H9 (cell line): ENCODE data around the gene GOLPH3L. TPM values are rescaled to one million over a fixed set of nuclear protein-coding genes. Genes with fewer than 3 reads are reported as not detected.

Experiments
- DNase-seq: peaks from one replicate; pipeline ENCODE4 v3.0.0-alpha.2; 2017
- H2AFZ ChIP-seq: one replicate; pipeline ENCODE4 v1.6.1; 2013; ENCODE audit warnings: mild to moderate bottlenecking, low read length, control low read depth, moderate library complexity
- H2AK5ac ChIP-seq: 2 replicates; pipeline ENCODE4 v1.6.1; 2013; ENCODE audit warnings: low read length, control low read depth, mixed read lengths; ENCODE audit not compliant: insufficient read length
- H2BK120ac ChIP-seq: one replicate; pipeline ENCODE4 v1.6.1; 2013; ENCODE audit warnings: low read depth, mild to moderate bottlenecking, low read length, control low read depth, inconsistent platforms; ENCODE audit not compliant: poor library complexity, severe bottlenecking
- H2BK12ac ChIP-seq: 2 replicates; pipeline ENCODE4 v1.6.1; 2013; ENCODE audit warnings: low read length, control low read depth, mixed read lengths, low read depth; ENCODE audit not compliant: insufficient read length
- H2BK15ac ChIP-seq: 2 replicates; pipeline ENCODE4 v1.6.1; 2013; ENCODE audit warnings: low read depth, low read length, control low read depth
- H2BK20ac ChIP-seq: one replicate; pipeline ENCODE4 v1.6.1; 2013; ENCODE audit warnings: low read depth, mild to moderate bottlenecking, low read length, control low read depth, inconsistent platforms; ENCODE audit not compliant: poor library complexity, severe bottlenecking
- H2BK5ac ChIP-seq: 2 replicates; pipeline ENCODE4 v1.6.1; 2013; ENCODE audit warnings: low read length, control low read depth, mixed read lengths; ENCODE audit not compliant: insufficient read length
- H3K14ac ChIP-seq: 2 replicates; pipeline ENCODE4 v1.6.1; 2013; ENCODE audit warnings: low read length, control low read depth; ENCODE audit not compliant: insufficient read depth
- H3K18ac ChIP-seq: 2 replicates; pipeline ENCODE4 v1.6.1; 2013; ENCODE audit warnings: low read depth, mild to moderate bottlenecking, mixed read lengths, low read length, control low read depth; ENCODE audit not compliant: insufficient read length
- H3K23ac ChIP-seq: 2 replicates; pipeline ENCODE4 v1.6.1; 2013; ENCODE audit warnings: low read length, control low read depth, mixed read lengths, low read depth; ENCODE audit not compliant: insufficient read length
- H3K23me2 ChIP-seq: 2 replicates; pipeline ENCODE4 v1.6.1; 2013; ENCODE audit warnings: low read depth, mild to moderate bottlenecking, mixed read lengths, low read length, control low read depth; ENCODE audit not compliant: insufficient read length, poor library complexity, severe bottlenecking
- H3K27ac ChIP-seq: 2 replicates; pipeline ENCODE4 v1.5.1; 2013; ENCODE audit warnings: low read length, control low read depth, mixed read lengths, low read depth; ENCODE audit not compliant: insufficient read length
- H3K27me3 ChIP-seq: 2 replicates; pipeline ENCODE4 v1.6.1; 2013; ENCODE audit warnings: low read length, control low read depth, inconsistent platforms; ENCODE audit not compliant: insufficient read depth
- H3K4ac ChIP-seq: 2 replicates; pipeline ENCODE4 v1.6.1; 2013; ENCODE audit warnings: low read depth, mild to moderate bottlenecking, control low read depth, inconsistent platforms, low read length, moderate library complexity
- H3K4me1 ChIP-seq: 2 replicates; pipeline ENCODE4 v1.6.1; 2013; ENCODE audit warnings: low read length, control low read depth, inconsistent platforms; ENCODE audit not compliant: insufficient read depth
- H3K4me2 ChIP-seq: 2 replicates; pipeline ENCODE4 v1.6.1; 2013; ENCODE audit warnings: low read length, control low read depth, mixed read lengths; ENCODE audit not compliant: insufficient read length, insufficient read depth
- H3K56ac ChIP-seq: 2 replicates; pipeline ENCODE4 v1.6.1; 2013; ENCODE audit warnings: low read depth, mild to moderate bottlenecking, mixed read lengths, low read length, control low read depth; ENCODE audit not compliant: insufficient read length
- H3K79me1 ChIP-seq: 2 replicates; pipeline ENCODE4 v1.6.1; 2013; ENCODE audit warnings: low read depth, mild to moderate bottlenecking, moderate library complexity, low read length, control low read depth, inconsistent platforms; ENCODE audit not compliant: insufficient read depth, poor library complexity, severe bottlenecking
- H3K79me2 ChIP-seq: 2 replicates; pipeline ENCODE4 v1.6.1; 2013; ENCODE audit warnings: low read length, control low read depth, inconsistent platforms; ENCODE audit not compliant: insufficient read depth
- H3K9ac ChIP-seq: 2 replicates; pipeline ENCODE4 v1.6.1; 2013; ENCODE audit warnings: low read length, control low read depth, mixed read lengths; ENCODE audit not compliant: insufficient read length; ENCODE audit errors: extremely low read depth
- H3K9me3 ChIP-seq: one replicate; pipeline ENCODE4 v1.6.1; 2013; ENCODE audit warnings: low read depth, low read length, inconsistent platforms; ENCODE audit not compliant: control insufficient read depth
- H3T11ph ChIP-seq: one replicate; pipeline ENCODE4 v1.6.1; 2013; ENCODE audit warnings: mild to moderate bottlenecking, low read length, control low read depth, inconsistent platforms
- H4K20me1 ChIP-seq: one replicate; pipeline ENCODE4 v1.6.1; 2013; ENCODE audit not compliant: control insufficient read depth, insufficient read length, insufficient read depth
- H4K5ac ChIP-seq: 2 replicates; pipeline ENCODE4 v1.6.1; 2013; ENCODE audit warnings: low read depth, mild to moderate bottlenecking, mixed read lengths, low read length, control low read depth; ENCODE audit not compliant: insufficient read length
- H4K8ac ChIP-seq: replicated peaks from 2 replicates; pipeline ENCODE4 v1.6.1; 2013; ENCODE audit warnings: low read length, control low read depth, mixed read lengths, low read depth; ENCODE audit not compliant: insufficient read length
- H4K91ac ChIP-seq: 2 replicates; pipeline ENCODE4 v1.6.1; 2013; ENCODE audit warnings: low read depth, mild to moderate bottlenecking, moderate library complexity, mixed read lengths, low read length, control low read depth; ENCODE audit not compliant: insufficient read length
- H3K27ac Mint-ChIP-seq, 3 experiments: 2 replicates in 2 of 3; 3 replicates in 1 of 3; pipeline ENCODE4 v1.8.0; 2020 to 2021; ENCODE audit warnings: mixed read lengths in 3 of 3, mild to moderate bottlenecking in 1 of 3, moderate library complexity in 1 of 3
- H3K27me3 Mint-ChIP-seq: 2 replicates; pipeline ENCODE4 v1.8.0; 2021; ENCODE audit warnings: low read depth, mild to moderate bottlenecking, moderate library complexity, mixed read lengths
- H3K36me3 Mint-ChIP-seq, 3 experiments: 2 replicates in 2 of 3; 3 replicates in 1 of 3; pipeline ENCODE4 v1.8.0; 2020 to 2021; ENCODE audit warnings: low read depth in 3 of 3, mixed read lengths in 3 of 3; ENCODE audit not compliant: insufficient read depth in 1 of 3
- H3K4me1 Mint-ChIP-seq, 2 experiments: 2 replicates each; pipeline ENCODE4 v1.8.0; 2020; ENCODE audit warnings: mixed read lengths in 2 of 2
- H3K4me3 Mint-ChIP-seq, 2 experiments: 2 replicates in 1 of 2; 3 replicates in 1 of 2; pipeline ENCODE4 v1.8.0; 2020 to 2021; ENCODE audit warnings: mild to moderate bottlenecking in 2 of 2, mixed read lengths in 2 of 2, moderate library complexity in 1 of 2
- H3K9me3 Mint-ChIP-seq, 2 experiments: 2 replicates in 1 of 2; 3 replicates in 1 of 2; pipeline ENCODE4 v1.8.0; 2020; ENCODE audit warnings: mild to moderate bottlenecking in 2 of 2, mixed read lengths in 2 of 2, moderate library complexity in 1 of 2
- WGBS: extraction: QIAGEN DNeasy Blood & Tissue Kit; methylation state at CpG from one replicate; pipeline ENCODE4 v1.1.7; 2013; ENCODE audit warnings: missing lambda C conversion rate, low lambda C conversion rate, mixed read lengths; ENCODE audit not compliant: insufficient read length; ENCODE audit errors: extremely low coverage; 5-methylcytosine and 5-hydroxymethylcytosine counted together
- total RNA-seq: library from RNA; stranded (reverse); gene quantifications from 2 replicates; pipeline ENCODE4 v1.2.1, GENCODE V29; 2021
- TF ChIP-seq, protein P1 (sequence below): fragments of 200-600 bp; sonication (generic); conservative IDR thresholded peaks from 3 replicates; pipeline ENCODE4 v1.8.0; 2021; ENCODE audit warnings: antibody characterized with exemption, mild to moderate bottlenecking

GOLPH3L gene
- total RNA-seq, 1 experiment from 2014 or later, result 30.5 TPM

DNA sequence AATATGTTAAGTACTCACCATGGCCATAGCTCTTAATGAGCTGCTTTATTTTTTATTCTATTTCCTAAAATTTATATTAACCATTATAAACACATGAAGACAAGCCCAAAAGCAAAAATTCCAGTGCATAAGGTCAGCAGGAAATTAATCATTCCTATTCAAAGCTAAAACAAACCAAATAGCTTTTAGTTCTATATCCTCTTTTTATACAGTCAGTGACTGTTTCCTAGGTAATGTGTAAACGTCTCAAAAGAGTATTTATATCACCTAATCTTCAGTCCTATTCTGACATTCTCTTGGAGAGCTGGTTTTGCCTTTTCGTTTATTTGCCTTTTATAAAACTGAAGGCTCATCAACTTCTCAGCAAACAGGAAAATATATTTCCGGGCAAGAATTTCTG, 4.2 kb downstream of the GOLPH3L start:
- TF ChIP-seq, protein P1, sequence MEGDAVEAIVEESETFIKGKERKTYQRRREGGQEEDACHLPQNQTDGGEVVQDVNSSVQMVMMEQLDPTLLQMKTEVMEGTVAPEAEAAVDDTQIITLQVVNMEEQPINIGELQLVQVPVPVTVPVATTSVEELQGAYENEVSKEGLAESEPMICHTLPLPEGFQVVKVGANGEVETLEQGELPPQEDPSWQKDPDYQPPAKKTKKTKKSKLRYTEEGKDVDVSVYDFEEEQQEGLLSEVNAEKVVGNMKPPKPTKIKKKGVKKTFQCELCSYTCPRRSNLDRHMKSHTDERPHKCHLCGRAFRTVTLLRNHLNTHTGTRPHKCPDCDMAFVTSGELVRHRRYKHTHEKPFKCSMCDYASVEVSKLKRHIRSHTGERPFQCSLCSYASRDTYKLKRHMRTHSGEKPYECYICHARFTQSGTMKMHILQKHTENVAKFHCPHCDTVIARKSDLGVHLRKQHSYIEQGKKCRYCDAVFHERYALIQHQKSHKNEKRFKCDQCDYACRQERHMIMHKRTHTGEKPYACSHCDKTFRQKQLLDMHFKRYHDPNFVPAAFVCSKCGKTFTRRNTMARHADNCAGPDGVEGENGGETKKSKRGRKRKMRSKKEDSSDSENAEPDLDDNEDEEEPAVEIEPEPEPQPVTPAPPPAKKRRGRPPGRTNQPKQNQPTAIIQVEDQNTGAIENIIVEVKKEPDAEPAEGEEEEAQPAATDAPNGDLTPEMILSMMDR, result no peak
- Histone ChIP-seq H3K4me1 (no peaks in the 10 kb centered on the region), H2BK5ac (no peak overlapping the region), H2BK15ac (no peak overlapping the region), H3K79me1 (no peaks in the 10 kb centered on the region), H2AFZ (no peak overlapping the region), H3K4me2 (no peak overlapping the region), H3K4ac (no peak overlapping the region), H2BK20ac (no peak overlapping the region), H3K9me3 (no peaks in the 10 kb centered on the region), H3K9ac (no peak overlapping the region), H3K18ac (no peak overlapping the region), H4K20me1 (no peaks in the 10 kb centered on the region), H3T11ph (no peak overlapping the region), H3K79me2 (peaks cover 2% of the 10 kb centered on the region; the same call in 1 of the 2 replicates), H2BK12ac (no peak overlapping the region), H4K8ac (no peak overlapping the region), H3K23ac (no peak overlapping the region), H3K23me2 (peaks cover 4% of the 10 kb centered on the region), H3K27ac (no peak overlapping the region), H3K27me3 (no peaks in the 10 kb centered on the region), H2AK5ac (no peak overlapping the region), H3K56ac (no peak overlapping the region), H4K91ac (no peak overlapping the region), H2BK120ac (no peak overlapping the region), H4K5ac (no peak overlapping the region), H3K14ac (no peak overlapping the region)
- no peaks in the 10 kb centered on the region for H3K9me3 Mint-ChIP-seq
- H3K27ac Mint-ChIP-seq, result no peak overlapping the region
- peaks cover 9% of the 10 kb centered on the region in 2 experiments for H3K4me1 Mint-ChIP-seq
- H3K4me3 Mint-ChIP-seq, result no peak overlapping the region
- WGBS, result no CpG with 5 or more reads among the region's 3 CpGs
- no peak for DNase-seq
- H3K36me3 Mint-ChIP-seq, result peaks cover 21 to 50% (median 43%) of the 10 kb centered on the region in 3 experiments; a peak in 6 of 7 replicates
- H3K27me3 Mint-ChIP-seq, result no peaks in the 10 kb centered on the region
